ENCODE measurements around the gene FHOD3.

Gene FHOD3

GRCh38 chr18:36488131-36488530 is 190.6 kb downstream of the FHOD3 start:
- DNase-seq: no peak

- DNase-seq: no peak
Measured at GRCh38 chr18:36490897-36491296, 193.4 kb downstream of the FHOD3 start.

GRCh38 chr18:36492604-36493329 is 195.3 kb downstream of the FHOD3 start:
- no peak for DNase-seq

- DNase-seq: peak; percentile 19 to 72 (median 35)
Measured at GRCh38 chr18:36493349-36494159, 196.0 kb downstream of the FHOD3 start.

- DNase-seq: no peak
Measured at GRCh38 chr18:36494160-36494437, 196.6 kb downstream of the FHOD3 start.

- DNase-seq: no peak
Measured at GRCh38 chr18:36496022-36496421, 198.5 kb downstream of the FHOD3 start.

DNA sequence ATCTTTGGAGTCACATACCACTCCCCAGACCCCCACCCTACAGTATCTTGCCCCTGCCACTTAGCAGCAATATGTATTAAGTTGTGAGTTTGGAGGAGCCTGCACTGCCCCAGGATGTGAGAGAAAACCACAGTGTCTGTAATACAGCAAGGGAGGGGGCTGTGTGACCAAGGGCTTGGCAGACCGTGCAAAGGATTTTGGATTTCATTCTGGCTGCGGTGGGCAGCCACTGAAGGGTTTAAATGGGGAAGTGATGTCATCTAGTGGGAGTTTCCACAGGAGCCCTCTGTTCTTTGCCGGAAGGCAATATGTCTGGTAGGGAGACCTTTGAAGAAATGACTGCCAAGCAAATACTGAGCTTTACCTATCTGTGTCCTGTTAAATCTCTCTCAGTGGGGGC is 202.4 kb downstream of the FHOD3 start:
- no peak for DNase-seq

DNA sequence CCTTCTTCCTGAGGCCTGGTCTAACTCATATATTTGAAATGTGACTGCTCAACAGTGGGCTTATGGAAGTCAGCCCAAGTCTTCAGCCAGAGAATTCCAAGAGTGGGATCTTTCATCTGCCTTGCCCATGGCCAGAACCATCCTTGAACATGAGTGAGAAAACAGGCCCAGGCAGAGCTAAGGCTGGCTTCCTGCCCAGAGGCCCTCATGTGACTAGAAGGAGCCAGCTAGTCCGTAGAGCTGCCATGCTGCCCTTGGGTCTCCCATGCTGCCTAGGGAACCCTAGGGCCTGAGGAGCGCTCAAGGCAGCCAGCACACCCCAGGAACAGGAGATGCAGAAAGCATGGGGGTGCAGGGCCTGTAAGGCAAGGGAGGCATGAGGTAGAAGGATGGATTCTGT is 203.6 kb downstream of the FHOD3 start:
- no peak for DNase-seq

- DNase-seq: no peak
Measured at GRCh38 chr18:36503477-36503876, 206.0 kb downstream of the FHOD3 start.

GRCh38 chr18:36504928-36505327 is 207.4 kb downstream of the FHOD3 start:
- DNase-seq: no peak

- DNase-seq: no peak
Measured at GRCh38 chr18:36505665-36506064, 208.2 kb downstream of the FHOD3 start.

- no peak for DNase-seq
Measured at GRCh38 chr18:36509646-36510197, 212.2 kb downstream of the FHOD3 start.

GRCh38 chr18:36511791-36512352 is 214.4 kb downstream of the FHOD3 start:
- peak in 1 of 3 experiments; percentile 51 for DNase-seq

DNA sequence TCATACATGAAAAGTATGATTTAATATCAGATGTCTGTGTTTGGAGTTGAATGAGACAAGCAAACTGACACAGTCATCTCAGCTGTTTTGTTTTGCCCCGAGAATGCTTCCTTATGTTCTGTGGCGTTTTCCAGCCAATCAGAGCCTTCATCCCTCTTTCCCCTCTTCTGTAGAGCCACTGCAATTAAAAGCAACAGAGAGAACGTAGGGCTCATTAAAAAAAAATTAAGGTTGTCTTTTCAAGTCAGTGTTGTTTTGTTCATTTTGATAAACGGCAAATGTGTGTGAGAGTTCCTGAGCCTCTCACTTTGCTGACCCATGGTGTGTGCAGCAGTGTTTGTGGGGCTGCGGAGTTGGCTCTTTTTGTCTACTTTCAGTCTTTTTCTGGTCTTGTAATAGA is 216.0 kb downstream of the FHOD3 start:
- peak in 1 of 3 experiments; percentile 58 for DNase-seq

DNA sequence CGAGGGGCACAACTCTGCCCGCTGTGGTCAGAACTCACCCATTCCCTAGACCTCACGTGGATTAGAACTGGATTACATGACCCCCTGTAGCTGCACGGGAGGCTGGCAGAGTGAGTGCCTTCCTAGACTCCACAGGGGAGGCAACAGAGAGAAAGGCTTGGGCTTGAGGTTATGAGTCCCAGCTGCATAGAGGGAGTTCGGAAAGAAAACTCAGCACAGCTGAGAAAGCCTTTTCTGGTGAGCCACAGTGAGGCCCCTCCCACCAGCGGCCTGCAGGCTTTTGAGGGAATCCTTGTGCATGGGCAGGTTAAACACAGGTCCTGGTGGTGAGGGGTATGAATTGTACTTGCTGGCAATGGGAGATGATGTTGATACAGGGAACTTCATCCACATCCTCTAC is 217.3 kb downstream of the FHOD3 start:
- no peak for DNase-seq

- DNase-seq: no peak
Measured at GRCh38 chr18:36516258-36516657, 218.7 kb downstream of the FHOD3 start.

DNA sequence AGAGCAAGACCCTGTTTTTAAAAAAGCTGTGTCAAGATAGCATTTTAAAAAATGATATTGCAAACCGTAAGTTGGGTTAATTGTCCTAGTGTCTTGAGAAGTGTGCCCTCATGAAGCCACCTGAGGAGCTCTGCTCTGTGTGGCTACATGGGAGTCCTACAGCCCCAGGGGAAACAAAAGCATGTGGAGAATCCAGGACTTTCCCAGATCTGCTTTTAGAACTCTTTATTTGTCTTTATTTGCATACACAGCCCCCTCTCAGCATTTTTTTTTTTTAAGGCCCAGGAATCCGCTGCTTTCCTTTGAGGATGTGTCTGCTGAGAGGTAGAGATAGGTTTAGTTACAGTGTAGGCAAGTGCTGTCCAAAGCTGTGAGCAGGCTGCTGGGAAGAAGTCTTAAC is 219.2 kb downstream of the FHOD3 start:
- no peak for DNase-seq

GRCh38 chr18:36518839-36519238 is 221.3 kb downstream of the FHOD3 start:
- no peak for DNase-seq

- DNase-seq: no peak
Measured at GRCh38 chr18:36519358-36519757, 221.8 kb downstream of the FHOD3 start.

DNA sequence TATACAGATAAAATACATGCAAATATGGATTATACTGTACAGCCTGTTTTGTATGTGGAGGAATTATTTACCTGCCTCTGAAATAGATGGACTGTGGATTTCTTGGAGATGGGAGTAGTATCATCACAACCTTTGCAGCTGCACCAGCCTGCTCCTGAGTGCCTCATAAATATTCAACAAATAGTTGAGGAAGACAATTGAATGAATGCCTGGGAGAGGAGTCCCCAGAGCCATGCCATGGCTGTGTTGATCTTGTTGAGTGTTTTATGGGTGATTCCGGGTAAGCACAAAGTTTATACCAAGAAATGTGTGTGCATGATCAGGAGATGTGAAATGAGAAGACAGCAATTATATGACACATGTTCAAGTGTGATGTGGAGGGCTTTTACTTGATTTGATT is 225.0 kb downstream of the FHOD3 start:
- peak in 1 of 3 experiments; percentile 5 for DNase-seq

DNA sequence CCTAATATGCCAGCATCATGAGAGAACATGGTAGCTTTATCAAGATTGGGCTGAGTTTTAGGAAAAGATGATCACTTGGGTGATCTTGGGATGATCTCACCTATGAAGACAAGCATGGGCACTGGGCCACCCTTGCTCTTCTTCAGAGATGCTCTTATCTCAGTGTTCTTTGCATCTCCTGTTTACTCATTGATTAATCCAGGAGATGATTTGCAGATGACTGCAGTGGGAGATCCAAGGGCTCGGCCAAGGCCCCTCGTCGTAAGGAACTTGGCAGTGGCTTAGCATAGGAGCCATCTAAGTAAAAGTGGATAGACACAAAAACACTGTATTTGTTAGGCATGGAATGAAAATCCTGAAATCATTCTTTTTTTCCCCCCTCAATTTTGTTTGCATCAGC is 228.4 kb downstream of the FHOD3 start:
- DNase-seq: no peak

DNA sequence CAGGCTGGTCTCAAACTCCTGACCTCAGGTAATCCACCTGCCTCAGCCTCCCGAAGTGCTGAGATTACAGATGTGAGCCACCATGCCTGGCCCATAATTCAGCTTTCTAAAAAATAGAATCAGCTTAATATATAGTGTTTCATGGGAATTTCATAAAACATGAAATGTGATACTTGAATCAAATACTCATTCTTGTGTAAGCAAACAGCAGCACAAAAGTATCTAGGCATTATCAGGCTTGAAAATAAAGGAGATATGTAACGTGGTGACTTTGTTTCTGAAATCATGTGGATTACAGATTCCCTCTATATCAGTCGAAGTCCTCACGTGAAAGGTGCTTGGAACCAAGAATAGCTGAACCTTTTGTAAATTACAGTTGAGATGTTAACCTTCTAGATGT is 229.1 kb downstream of the FHOD3 start:
- DNase-seq: no peak

GRCh38 chr18:36527051-36527450 is 229.5 kb downstream of the FHOD3 start:
- DNase-seq: no peak
